ENCODE results near the gene APLN.

APLN gene

GRCh38 chrX:129658429-129658828, 3.7 kb upstream of the APLN start:
- no peak overlapping the region for H3K4me3 ChIP-seq (ENCODE audit: low read depth, low read length)
- in situ Hi-C loops (cut with HindIII; ENCODE audit: low sequenced_read_pairs), result no loop called here
- no peak for DNase-seq (ENCODE audit: low read depth)
- TF ChIP-seq, protein P1, sequence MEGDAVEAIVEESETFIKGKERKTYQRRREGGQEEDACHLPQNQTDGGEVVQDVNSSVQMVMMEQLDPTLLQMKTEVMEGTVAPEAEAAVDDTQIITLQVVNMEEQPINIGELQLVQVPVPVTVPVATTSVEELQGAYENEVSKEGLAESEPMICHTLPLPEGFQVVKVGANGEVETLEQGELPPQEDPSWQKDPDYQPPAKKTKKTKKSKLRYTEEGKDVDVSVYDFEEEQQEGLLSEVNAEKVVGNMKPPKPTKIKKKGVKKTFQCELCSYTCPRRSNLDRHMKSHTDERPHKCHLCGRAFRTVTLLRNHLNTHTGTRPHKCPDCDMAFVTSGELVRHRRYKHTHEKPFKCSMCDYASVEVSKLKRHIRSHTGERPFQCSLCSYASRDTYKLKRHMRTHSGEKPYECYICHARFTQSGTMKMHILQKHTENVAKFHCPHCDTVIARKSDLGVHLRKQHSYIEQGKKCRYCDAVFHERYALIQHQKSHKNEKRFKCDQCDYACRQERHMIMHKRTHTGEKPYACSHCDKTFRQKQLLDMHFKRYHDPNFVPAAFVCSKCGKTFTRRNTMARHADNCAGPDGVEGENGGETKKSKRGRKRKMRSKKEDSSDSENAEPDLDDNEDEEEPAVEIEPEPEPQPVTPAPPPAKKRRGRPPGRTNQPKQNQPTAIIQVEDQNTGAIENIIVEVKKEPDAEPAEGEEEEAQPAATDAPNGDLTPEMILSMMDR (IDR thresholded peaks at IDR 0.05; ENCODE audit: low read depth, low read length, missing control alignments), result no peak

DNA sequence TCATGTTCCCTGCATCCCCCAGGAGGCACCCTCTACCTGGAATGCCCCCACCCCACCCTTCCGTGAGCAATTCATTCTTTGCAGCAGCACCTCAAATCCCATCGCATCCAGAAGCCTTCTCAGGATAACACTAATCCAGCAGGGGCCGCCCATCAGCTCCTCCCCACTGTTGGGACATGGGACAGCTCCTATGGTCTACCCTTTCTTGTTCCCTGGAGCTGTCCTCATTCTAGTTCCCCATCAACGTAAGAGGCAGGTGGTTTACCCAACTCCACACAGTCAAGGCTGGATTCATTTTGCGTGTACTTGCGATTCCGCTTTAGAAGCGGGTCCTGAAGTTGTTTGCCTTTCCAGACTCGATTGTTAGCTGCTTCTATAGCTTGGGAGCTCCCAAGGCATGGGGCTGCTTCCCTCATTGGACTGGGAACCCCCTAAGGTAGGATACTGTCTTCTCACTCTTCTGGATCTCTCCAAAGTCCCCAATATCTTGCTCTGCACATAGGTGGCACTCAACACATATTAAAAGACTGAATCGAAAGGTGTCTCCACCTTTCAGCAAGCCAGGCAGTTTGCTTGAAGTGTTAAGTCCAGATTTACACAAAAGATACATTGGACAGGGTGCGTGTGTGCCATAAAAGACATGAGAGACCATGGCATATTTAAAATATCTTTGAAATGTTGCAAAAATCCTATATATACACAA, 942 bp upstream of the APLN start:
- TF ChIP-seq, protein P1 (IDR thresholded peaks at IDR 0.05; ENCODE audit: low read depth, low read length, missing control alignments), result no peak
- in situ Hi-C loops (cut with HindIII; ENCODE audit: low sequenced_read_pairs), result no loop called here
- no peak overlapping the region for H3K4me3 ChIP-seq (ENCODE audit: low read depth, low read length)
- DNase-seq (ENCODE audit: low read depth), result no peak

- TF ChIP-seq, protein P1 (IDR thresholded peaks at IDR 0.05; ENCODE audit: low read depth, low read length, missing control alignments), result no peak
Measured at GRCh38 chrX:129653971-129654651, 645 bp downstream of the APLN start.

DNA sequence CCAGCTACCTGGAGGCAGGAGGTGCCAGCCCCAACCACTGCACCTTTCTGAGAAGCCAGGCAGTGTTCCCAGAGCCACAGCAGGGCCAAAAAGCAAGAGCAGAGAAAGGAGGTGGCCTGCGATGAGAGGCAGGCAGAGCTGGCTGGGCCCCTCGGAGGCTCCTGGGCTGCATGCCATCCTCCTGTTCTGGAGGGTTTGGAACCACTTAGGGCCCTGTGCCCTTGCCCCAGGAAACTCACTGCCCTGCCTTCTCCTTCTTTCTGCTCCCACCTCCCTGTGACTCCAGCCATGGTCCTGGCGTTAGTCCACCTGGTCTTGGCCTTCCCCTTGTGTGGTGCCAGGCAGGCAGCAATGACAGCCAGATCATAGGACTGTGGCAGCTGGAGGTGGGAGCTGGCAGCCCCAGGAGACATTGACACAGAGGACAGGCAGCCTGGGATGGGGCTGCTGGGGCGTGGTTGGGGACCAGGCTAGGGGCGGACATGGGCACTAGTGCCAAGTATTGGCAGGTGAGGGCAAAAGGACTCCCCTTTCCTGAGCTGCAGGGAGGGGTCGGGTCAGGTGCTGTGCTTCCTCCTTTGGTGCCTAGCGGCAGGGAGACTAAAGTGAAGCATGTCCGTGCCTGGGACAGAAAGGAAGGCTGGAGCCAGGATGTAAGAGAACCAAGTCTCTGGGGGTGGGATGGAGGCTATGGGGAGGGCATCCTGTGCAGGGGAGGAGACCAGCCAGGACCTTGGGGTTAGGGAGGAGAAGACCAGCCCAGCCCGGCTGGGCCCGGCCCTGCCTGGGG, 1.4 kb downstream of the APLN start:
- TF ChIP-seq, protein P1 (IDR thresholded peaks at IDR 0.05; ENCODE audit: low read depth, low read length, missing control alignments), result no peak
- peak overlapping the region; percentile 38 for H3K4me3 ChIP-seq (ENCODE audit: low read depth, low read length)
- no peak for DNase-seq (ENCODE audit: low read depth)
- in situ Hi-C loops (cut with HindIII; ENCODE audit: low sequenced_read_pairs), result no loop called here

More at GRCh38 chrX:129653971-129654651, 645 bp downstream of the APLN start:
- no peak for DNase-seq (ENCODE audit: low read depth)
- in situ Hi-C loops (cut with HindIII; ENCODE audit: low sequenced_read_pairs), result no loop called here
- peak overlapping the region; percentile 38 for H3K4me3 ChIP-seq (ENCODE audit: low read depth, low read length)

- DNase-seq (ENCODE audit: low read depth), result no peak
- TF ChIP-seq, protein P1 (IDR thresholded peaks at IDR 0.05; ENCODE audit: low read depth, low read length, missing control alignments), result no peak
- no peak overlapping the region for H3K4me3 ChIP-seq (ENCODE audit: low read depth, low read length)
- in situ Hi-C loops (cut with HindIII; ENCODE audit: low sequenced_read_pairs), result no loop called here
Measured at GRCh38 chrX:129652565-129653169, 2.1 kb downstream of the APLN start.
